ENCODE data around the gene TRIM15.
"Not testable (repeated sequence)": the region's sequence is repeated elsewhere in the genome, so short reads cannot be mapped to it uniquely, and the experiment has no call there.

Gene TRIM15

DNA sequence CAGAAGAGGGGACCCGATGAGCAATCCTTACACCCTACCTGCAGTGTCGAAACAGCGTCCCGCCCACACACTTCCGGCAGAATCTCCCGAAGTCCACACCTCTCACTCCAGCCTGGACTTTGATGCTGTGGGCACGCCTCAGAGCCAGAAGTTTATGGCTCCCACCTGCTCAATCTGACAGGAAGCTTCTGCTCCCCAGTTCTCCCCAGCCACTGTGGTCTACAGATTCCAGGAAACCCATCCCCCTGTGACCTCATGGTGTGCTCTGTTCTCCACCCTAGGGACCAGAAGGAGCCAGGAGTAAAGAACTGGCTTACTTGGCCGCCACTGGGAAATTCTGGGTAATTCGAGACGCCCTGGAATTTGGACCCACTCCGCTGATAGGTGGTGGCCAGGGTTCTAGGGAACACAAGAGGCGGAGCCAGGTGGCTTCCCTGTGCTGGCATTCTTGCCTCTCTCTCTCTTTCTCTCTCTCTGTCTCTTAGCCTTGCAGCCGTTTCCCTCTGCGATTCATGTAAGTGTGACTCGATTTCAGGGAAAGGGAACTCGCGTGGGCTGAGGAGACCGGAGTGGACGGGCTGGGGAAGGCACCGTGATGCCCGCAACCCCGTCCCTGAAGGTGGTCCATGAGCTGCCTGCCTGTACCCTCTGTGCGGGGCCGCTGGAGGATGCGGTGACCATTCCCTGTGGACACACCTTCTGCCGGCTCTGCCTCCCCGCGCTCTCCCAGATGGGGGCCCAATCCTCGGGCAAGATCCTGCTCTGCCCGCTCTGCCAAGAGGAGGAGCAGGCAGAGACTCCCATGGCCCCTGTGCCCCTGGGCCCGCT lies at the start of gene TRIM15:
TRIM15 (plus strand) TSS at position 457 of the 828 bp plus-strand sequence; CDS start at position 596, 139 bp downstream.
- DNase-seq (ENCODE audit: low read depth in 2 of 2): peak; percentile 30 to 45

- no peak for DNase-seq (ENCODE audit: low read depth in 2 of 2)
Measured at GRCh38 chr6:30113841-30114240, 49.5 kb upstream of the TRIM15 start.

DNA sequence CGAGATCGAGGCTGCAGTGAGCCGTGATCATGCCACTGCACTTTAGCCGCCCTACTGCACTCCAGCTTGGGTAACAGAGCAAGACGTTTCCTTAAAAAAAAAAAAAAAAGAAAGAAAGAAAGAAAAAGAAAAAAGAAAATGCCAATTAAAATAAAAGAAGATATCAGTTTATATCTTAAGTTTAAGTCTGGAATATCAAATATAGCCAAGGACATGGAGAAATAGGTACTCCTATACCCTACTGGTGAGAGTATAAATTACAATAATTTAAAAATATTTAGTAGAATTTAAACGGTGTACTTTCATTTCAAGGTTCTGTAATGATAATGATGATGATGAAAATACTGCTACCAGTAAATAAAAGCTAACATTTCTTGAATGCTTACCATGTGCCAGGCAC lies 46.6 kb upstream of the TRIM15 start:
- no peak for DNase-seq (ENCODE audit: low read depth in 2 of 2)

DNA sequence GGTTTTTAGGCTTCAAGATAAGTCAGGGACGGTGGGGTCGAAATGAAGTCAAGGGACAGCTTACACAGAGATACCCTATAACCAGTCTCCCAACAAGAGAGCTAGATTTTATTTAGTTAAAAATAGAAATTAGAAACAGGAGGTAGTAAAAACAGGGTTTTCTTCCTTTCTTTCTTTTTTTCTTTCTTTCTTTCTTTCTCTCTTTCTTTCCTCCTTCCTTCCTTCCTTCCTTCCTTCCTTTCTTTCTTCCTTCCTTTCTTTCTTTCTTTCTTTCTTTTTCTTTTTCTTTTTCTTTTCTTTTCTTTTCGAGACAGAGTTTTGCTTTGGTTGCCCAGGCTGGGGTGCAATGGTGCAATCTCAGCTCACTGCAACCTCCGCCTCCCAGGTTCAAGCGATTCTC lies 44.7 kb upstream of the TRIM15 start:
- DNase-seq (ENCODE audit: low read depth in 2 of 2): not testable (repeated sequence)

GRCh38 chr6:30121446-30122366 lies 41.6 kb upstream of the TRIM15 start:
- DNase-seq (ENCODE audit: low read depth in 2 of 2): no peak

DNA sequence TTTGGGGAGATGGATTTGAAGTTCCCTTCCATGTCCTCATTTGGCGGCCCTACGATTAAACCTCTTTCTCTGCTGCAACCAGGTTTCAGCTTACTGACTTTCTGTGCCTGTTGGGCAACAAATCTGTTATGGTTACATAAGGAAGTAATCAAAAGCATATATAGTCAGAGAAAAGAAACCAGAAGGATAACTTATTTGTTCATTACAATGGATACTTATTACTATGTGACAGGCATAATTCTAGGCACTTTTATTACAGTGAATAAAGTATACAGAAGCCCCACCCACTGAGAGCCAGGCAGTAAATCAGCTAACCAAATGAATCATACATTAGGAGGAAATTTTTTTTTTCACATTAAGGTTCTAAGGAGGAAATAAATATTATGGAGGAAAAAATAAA lies 40.8 kb upstream of the TRIM15 start:
- DNase-seq (ENCODE audit: low read depth in 2 of 2): no peak

DNA sequence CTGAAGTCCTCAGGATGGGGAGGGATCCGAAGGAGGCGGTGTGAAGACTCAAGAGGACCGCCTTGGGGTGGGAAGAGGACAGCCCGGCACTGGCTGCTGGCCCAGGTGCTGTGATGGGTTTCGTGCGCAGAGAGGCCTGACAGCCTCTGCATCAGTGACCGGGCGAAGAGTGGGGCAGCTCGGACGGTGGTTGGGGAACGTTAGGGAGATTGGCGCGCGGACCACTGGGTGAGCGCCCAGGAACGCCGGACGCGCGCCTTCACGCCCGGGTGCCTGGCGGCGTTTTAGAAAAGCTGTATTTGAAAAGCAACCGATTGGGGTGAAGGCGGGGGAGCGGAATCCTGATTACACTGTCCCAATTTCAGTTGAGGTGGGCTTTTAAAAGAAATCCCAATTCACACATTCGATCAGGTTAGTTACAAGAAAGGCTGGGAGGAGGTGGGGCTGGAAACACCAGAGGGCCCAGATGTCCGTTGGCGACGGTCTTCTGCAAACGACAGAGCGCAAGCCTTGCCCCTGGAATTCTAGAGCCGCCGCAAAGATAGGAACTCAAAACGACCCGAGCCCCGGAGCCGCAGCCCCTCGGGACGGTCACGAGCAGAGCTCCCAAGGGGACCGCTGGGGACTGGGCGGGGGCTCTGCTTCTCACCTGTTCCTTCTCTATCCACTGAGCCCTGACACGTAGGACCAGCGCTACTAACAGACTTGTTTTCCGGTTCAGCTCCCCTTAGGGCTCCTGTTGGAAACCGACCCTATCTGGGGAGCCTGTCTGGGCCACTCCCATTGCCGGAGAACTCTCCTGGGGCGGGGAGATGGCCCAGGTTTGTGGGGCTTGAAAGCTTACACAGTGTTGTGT lies 35.9 kb upstream of the TRIM15 start:
- DNase-seq (ENCODE audit: low read depth in 2 of 2): no peak

DNA sequence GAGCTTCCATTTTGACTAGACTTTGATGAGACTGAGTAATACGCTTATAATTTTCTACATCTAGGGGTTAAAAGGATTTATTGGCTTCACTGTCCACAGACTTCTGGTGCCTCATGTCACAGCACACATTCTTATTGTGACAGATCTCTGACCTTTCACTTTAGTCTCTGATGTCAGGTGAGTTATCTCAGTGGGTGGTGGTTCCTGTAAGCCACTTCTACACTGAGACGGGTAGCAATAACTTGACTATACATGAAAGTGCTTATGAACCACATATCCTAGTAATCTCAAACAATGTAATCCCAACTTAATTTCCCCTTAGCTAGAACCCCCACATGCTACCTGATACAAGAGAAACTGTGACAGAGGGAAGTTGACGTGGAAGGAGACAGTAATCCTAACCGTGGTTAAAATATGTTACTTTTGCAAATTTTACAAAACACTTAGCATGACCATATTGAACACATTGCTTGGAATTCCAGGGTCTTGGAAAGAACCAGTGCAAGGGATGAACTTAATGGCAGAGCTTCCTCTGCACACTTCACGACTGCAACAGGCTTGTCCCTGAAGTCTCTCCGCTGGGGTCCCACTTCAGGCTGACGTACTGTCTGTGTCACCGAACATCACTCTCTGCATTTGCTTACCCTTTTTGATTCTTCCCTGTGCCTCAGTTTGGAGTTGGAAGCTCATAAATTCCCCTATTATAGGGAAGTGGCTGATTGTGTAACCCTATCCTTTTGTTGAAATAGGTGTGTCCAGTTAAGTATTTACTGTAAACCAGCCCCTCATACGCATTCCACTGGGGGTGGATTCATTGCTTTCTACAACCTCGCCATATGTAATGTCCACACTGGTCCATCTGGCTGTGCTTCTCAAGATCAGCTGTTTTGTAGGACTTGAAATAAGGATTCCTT lies 33.8 kb upstream of the TRIM15 start:
- DNase-seq (ENCODE audit: low read depth in 2 of 2): no peak

- DNase-seq (ENCODE audit: low read depth in 2 of 2): no peak
Measured at GRCh38 chr6:30130179-30130679, 33.1 kb upstream of the TRIM15 start.

DNA sequence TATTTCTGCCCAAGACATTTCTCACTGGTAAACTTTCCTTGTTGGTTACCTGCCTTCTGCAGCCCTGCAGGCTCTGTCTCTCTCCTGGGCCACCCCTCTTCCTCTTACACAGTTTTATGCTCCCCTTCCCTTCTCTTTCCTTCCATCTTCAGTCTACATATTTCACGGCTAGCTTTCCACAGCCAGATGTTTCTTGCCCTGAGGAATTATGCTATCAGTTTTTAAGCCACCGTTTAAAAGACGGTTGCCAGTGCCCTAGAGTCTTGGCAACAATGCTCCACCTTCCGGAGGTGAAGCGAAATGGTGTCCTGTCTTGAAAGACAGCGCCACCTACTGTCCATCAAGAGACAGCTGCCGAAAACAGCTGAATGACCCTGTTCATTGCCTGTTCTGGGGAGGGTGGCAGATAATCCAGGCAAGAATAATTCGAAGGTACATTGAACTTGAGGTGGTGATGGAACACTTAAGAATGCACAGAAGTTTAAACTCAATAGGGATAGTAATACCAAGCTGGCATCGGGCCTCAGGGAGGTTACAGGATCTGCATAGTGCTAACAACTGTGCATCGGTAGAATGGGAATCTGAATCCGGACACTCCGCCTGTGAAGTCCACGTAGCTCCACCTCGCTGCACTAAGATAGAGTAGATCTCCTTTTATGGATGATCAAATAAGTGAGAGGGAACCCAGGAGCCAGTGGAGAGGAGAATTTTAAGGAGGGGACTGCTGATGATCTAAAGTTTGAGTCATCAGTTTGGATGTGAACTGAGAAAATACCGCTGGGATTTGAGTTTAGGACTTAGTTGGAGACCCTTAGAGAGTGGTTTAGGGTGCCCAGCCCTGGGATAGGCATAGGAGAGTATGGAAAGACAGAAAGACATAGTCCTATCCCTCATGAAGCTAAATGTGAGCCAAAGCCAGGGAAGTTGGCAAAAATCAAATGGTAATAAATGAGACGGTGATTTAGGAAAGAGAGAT lies 32.2 kb upstream of the TRIM15 start:
- peak; percentile 48 to 49 for DNase-seq (ENCODE audit: low read depth in 2 of 2)

DNA sequence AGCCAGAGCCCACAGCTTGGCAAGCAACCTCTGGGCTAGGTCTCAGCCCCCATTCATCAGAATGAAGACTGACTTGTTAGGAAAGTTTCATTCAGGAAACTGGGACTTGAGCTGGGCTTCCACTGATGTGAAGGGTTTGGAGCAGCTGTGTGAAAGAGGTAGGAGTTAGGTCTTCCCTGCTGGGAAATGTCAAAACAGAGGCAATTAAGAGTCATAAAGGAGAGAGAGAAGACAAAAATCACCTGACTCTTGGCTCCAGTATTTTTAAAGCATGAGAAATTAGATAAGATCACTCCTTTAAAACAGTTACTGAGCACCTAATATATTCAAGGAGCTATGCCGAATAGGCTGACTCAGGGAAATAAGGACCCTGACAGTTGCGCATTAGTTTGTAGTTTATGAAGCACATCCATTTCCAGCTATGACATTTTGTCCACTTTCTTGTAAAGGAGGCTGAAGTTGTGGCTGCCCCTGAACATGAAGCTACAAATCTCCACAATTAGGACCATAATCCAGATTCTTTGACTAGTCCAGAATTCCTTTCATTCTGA lies 31.3 kb upstream of the TRIM15 start:
- DNase-seq (ENCODE audit: low read depth in 2 of 2): no peak

GRCh38 chr6:30135147-30135546 lies 28.2 kb upstream of the TRIM15 start:
- no peak for DNase-seq (ENCODE audit: low read depth in 2 of 2)

GRCh38 chr6:30135757-30136156 lies 27.6 kb upstream of the TRIM15 start, which contains the start of gene TRIM40:
Gene TRIM40 (plus strand): TSS chr6:30136140. CDS start chr6:30137037, 897 bp downstream.
- no peak for DNase-seq (ENCODE audit: low read depth in 2 of 2)

DNA sequence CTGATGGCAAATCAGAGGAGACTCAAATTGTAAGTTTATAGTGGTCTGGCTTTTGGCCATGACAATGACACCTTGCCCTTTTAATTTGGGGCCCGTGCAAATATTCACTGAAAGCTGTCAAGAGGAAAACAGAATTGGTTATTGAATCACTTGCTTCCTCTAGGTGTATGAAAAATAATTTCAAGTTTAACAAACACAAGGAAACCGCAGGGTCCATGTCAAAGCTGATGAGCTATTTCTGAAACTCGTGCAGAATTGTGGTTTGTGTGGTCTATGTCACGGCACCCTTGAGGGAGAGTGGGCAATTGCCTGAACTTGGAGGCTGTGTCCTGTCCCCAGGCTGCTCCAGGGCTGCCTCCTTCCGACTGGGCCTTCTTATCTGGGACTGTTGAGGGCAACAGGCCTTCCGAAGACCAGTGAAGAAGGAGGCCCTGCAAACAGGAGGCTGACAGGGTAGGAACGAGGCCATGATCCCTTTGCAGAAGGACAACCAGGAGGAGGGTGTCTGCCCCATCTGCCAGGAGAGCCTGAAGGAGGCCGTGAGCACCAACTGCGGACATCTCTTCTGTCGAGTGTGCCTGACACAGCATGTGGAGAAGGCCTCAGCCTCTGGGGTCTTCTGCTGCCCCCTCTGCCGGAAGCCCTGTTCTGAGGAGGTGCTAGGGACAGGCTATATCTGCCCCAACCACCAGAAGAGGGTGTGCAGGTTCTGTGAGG lies 26.6 kb upstream of the TRIM15 start:
- DNase-seq (ENCODE audit: low read depth in 2 of 2): no peak

- DNase-seq (ENCODE audit: low read depth in 2 of 2): not testable (repeated sequence)
Measured at GRCh38 chr6:30140240-30140639, 23.1 kb upstream of the TRIM15 start.

DNA sequence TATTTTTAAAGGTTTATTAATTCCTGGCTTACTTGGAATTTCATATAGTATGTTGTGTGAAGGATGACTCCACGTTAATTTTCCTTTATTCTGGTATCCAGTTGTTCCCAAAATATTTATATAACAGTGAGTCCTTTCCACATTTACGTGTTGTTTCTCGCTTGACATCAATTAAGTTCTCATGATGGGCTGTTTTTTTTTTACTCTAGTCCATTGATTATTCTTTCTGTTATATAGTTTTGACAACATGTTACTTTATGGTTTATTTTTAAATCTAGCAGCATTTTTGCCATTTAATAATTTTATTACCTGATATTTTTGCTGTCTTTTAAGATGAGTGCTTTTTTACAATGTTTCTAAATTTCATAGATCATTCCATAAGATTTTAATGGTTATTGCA lies 20.7 kb upstream of the TRIM15 start:
- no peak for DNase-seq (ENCODE audit: low read depth in 2 of 2)

- no peak for DNase-seq (ENCODE audit: low read depth in 2 of 2)
Measured at GRCh38 chr6:30143780-30144179, 19.6 kb upstream of the TRIM15 start.

GRCh38 chr6:30144811-30145210 lies 18.5 kb upstream of the TRIM15 start:
- no peak for DNase-seq (ENCODE audit: low read depth in 2 of 2)
